HG03354 (cell line): Measurements from ENCODE around the gene RGS14.
"Not testable (repeated sequence)": the region's sequence is repeated elsewhere in the genome, so short reads cannot be mapped to it uniquely, and the experiment has no call there.

ENCODE experiments used
- ATAC-seq: cut with Tn5 transposase; IDR thresholded peaks from one replicate; pipeline ENCODE4 v1.9.1; 2021; ENCODE audit warnings: mild to moderate bottlenecking; ENCODE audit not compliant: unreplicated experiment, poor library complexity, severe bottlenecking

RGS14 gene

GRCh38 chr5:177393206-177393765 is 35.6 kb downstream of the RGS14 start:
- no peak for ATAC-seq

GRCh38 chr5:177393990-177394389 is 36.3 kb downstream of the RGS14 start:
- ATAC-seq: no peak

GRCh38 chr5:177396078-177396477 is 38.4 kb downstream of the RGS14 start:
- ATAC-seq: no peak

DNA sequence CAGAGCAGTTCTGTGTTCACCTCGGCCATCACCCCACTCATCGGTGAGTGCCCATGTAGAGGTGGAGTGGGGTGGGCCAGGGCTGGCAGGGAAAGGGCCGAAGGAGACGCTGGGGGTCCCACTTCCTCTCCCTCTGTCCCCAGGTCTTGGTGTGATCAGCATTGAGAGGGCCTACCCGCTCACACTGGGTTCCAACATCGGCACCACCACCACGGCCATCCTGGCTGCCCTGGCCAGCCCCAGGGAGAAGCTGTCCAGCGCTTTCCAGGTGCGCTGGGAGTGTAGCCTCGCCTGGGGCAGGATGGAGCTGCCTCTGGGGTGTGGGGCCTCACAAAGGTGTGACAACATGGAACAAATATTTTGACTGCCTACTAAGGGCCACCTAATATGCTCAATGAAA is 39.1 kb downstream of the RGS14 start:
- no peak for ATAC-seq

DNA sequence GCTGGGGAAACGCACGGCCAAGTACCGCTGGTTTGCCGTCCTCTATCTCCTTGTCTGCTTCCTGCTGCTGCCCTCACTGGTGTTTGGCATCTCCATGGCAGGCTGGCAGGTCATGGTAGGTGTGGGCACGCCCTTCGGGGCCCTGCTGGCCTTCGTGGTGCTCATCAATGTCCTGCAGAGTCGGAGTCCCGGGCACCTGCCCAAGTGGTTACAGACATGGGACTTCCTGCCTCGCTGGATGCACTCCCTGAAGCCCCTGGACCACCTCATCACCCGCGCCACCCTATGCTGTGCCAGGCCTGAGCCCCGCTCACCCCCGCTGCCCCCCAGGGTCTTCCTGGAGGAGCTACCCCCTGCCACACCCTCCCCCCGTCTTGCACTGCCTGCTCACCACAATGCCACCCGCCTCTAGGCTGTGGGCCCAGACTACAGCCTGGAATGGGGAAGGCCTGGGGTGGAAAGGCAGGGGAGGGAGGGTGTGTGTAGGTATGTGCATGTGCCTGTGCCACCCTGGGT is 40.2 kb downstream of the RGS14 start:
- ATAC-seq: no peak

DNA sequence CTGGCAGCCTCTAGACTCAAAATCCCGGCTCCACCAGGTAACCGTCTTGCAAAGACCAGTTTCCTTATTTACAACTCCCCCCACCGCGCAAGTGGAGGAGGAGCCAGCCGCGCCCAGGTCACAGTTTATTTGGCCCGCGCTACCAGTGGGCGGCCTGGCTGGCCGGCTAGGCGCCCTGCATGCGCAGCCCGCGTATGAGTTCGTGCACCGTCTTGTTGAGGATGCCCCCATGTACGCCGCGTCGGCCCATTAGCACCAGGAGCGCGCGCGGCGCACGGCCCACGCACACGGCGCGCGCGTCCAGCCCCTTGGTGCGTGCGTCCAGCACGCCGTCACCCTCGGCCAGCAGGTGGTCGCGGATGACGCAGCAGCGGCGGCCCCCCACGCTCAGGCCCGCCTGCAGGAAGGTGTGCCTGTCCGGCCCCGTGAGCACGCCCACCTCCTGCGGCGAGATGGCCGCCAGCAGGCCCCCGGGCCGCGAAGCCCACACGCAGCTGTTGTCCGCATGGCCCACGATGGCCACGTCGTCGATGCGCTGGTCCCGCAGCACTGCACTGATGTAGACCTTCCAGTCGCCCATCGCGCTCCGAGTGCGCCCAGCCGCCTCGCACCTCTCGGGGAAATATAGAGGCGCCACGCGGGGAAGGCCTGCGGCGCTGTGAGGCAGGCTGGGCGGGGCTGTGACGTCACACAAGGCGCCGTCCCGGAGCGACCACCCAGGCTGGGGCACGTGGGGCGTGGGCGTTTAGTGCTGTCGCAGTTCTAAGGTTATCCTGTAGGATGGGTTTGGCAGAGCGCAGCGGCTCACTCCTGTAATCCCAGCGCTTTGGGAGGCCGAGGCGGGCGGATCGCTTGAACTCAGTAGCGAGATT is 42.5 kb downstream of the RGS14 start, which contains the start of gene PFN3:
PFN3 (minus strand) TSS at position 665 of the 872 bp plus-strand sequence; CDS start at position 580, 85 bp downstream.
- no peak for ATAC-seq

- ATAC-seq: no peak
Observed at GRCh38 chr5:177402271-177403043, 44.7 kb downstream of the RGS14 start.

- peak; percentile 33 for ATAC-seq
Observed at GRCh38 chr5:177403102-177403791, 45.5 kb downstream of the RGS14 start.

DNA sequence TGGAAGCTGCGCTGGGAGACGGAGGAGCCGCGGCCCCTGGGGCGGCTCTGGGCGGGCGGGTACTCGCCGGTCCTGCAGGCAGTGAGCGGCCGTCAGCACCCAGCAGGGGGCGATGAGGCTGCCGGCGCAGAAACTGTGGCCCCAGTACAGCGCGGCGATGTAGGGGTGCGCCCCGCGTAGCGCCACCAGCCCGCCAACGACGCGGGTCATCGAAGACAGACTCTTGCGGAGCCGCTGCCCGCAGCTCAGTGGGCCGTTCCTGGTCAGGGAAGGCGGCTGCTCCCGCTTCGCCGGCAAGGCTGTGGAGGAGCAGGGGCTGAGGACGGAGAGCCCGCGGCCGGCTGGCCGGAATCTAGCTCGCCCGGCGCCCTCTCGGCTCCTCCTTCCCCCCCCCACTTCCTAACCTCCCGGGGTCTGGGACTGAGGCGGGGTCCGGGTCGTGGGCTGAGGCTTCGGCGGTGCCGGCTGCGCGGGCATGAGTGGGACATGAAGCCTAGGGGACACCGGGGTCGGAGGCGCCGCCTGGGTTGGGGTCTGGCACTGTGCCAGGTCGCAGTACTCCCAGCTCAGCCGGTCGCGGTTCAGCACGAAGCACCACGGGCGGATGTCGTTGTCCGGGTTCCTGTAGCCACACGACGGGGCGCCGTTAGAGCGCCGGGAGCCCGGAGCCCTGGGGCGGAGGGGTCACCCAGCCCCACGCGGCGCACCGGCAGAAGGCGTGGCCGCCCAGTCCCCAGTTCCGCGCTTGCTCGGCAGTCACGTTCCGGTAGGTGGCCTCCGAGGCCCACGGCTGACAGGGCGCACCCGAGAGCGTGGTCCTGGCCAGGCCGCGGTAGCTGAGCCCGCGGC is 46.3 kb downstream of the RGS14 start:
- ATAC-seq: peak; percentile 82

GRCh38 chr5:177404641-177405179 is 47.0 kb downstream of the RGS14 start:
- no peak for ATAC-seq

- no peak for ATAC-seq
Observed at GRCh38 chr5:177405312-177405711, 47.6 kb downstream of the RGS14 start.

DNA sequence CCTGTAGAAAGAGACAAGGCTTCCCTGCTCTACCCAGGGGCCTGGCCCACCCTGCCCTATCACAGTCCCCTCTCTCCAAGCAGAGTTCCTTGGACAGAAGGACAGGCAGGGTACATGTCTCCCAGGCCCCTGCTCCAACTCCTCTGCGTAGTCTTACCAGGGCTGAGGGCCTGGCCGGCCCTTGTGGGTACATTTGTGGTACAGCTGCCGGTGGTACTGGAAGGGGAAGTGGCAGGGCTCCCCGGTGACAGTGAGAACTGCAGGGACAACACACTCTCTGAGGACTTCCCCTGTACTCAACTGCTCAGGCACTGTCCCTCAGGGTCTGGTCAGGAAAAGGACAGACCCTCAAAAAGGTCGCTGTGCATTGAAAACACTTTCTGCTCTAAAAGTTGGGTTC is 48.1 kb downstream of the RGS14 start:
- no peak for ATAC-seq

GRCh38 chr5:177409043-177409801 is 51.5 kb downstream of the RGS14 start, which contains the start of gene F12:
Gene F12, minus strand, starts transcription at chr5:177409564. Its CDS starts 37 bp downstream, at chr5:177409527.
- no peak for ATAC-seq

DNA sequence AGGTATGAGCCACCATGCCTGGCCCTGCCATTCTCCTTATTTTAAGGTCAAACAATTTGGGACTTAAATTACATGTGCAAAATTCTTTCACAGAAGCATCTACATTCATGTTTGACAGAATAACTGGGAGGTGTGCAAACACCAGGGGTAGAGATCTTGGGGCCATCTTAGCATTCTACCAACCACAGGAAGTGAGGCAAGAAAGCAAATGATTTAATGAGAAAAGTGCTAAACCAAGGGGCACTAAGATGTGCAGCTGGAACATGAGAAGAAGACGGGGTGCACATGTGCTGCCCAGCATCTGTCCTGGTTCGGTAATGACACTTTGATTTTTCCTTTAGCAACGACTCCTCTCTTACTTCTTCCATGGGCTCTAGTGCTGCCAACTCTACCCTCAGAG is 52.9 kb downstream of the RGS14 start:
- ATAC-seq: no peak

- peak; percentile 81 for ATAC-seq
Observed at GRCh38 chr5:177412603-177413233, 55.0 kb downstream of the RGS14 start.

GRCh38 chr5:177414481-177414880 is 56.8 kb downstream of the RGS14 start:
- no peak for ATAC-seq

- not testable (repeated sequence) for ATAC-seq
Observed at GRCh38 chr5:177417081-177417480, 59.4 kb downstream of the RGS14 start.
